NCI-H187 (cell line): ENCODE results near the gene EXOSC6.
"Not testable (repeated sequence)": the region's sequence is repeated elsewhere in the genome, so short reads cannot be mapped to it uniquely, and the experiment has no call there.

ENCODE experiments used
- DNase-seq, 2 experiments: peaks; one replicate each; lab custom pipeline; 2025; lab: John Stamatoyannopoulos, UW

EXOSC6 gene

GRCh38 chr16:70198666-70199065 is 53.1 kb downstream of the EXOSC6 start:
- not testable (repeated sequence) for DNase-seq

- not testable (repeated sequence) for DNase-seq
Measured at GRCh38 chr16:70198230-70198629, 53.5 kb downstream of the EXOSC6 start.

GRCh38 chr16:70197611-70198010 is 54.1 kb downstream of the EXOSC6 start:
- DNase-seq: not testable (repeated sequence)
